BLaER1 treated with 17β-estradiol and CSF1 and Interleukin-3, amounts not matched to agents 10 nM and 100 nM (cell line): Measurements from ENCODE around the gene IFNE.

Experiments
- H3K27ac ChIP-seq, 11 experiments: shearing (Covaris generic); formaldehyde crosslinking; 2 replicates each; pipeline ENCODE4 v1.8.1; 2022
- H3K27me3 ChIP-seq, 11 experiments: shearing (Covaris generic); formaldehyde crosslinking; 2 replicates each; pipeline ENCODE4 v1.8.1; 2022
- H3K36me3 ChIP-seq, 11 experiments: shearing (Covaris generic); formaldehyde crosslinking; 2 replicates each; pipeline ENCODE4 v1.8.1; 2022
- H3K4me1 ChIP-seq, 10 experiments: shearing (Covaris generic); formaldehyde crosslinking; 2 replicates each; pipeline ENCODE4 v1.8.1; 2022
- H3K4me2 ChIP-seq, 11 experiments: shearing (Covaris generic); formaldehyde crosslinking; 2 replicates each; pipeline ENCODE4 v1.8.1; 2022
- H3K4me3 ChIP-seq, 10 experiments: shearing (Covaris generic); formaldehyde crosslinking; 2 replicates each; pipeline ENCODE4 v1.8.1; 2022
- H3K9ac ChIP-seq, 11 experiments: shearing (Covaris generic); formaldehyde crosslinking; 2 replicates each; pipeline ENCODE4 v1.8.1; 2022
- H3K9me3 ChIP-seq, 11 experiments: shearing (Covaris generic); formaldehyde crosslinking; replicated peaks in 1 of 11; 2 replicates each; pipeline ENCODE4 v1.8.1; 2022
- H4K20me1 ChIP-seq, 11 experiments: shearing (Covaris generic); formaldehyde crosslinking; 2 replicates each; pipeline ENCODE4 v1.8.1; 2022
- Cebpa-rat ChIP-seq, 11 experiments: shearing (Covaris generic); IDR thresholded peaks; 2 replicates each; pipeline ENCODE4 v1.8.1; 2022

The IFNE gene

GRCh38 chr9:21504113-21504512 lies 22.0 kb upstream of the IFNE start:
- Histone ChIP-seq H3K9ac (no peak overlapping the region), H3K4me1 (peaks cover 8 to 17% (median 13%) of the 10 kb centered on the region in 10 experiments; a peak in 19 of 20 replicates), H4K20me1 (no peaks in the 10 kb centered on the region), H3K36me3 (no peaks in the 10 kb centered on the region), H3K27ac (no peak overlapping the region), H3K4me2 (no peak overlapping the region), H3K27me3 (no peaks in the 10 kb centered on the region), H3K4me3 (no peak overlapping the region), H3K9me3 (no peaks in the 10 kb centered on the region)
- no peak for TF ChIP-seq Cebpa-rat (IDR thresholded peaks at IDR 0.05)

- H3K27ac ChIP-seq = no peak overlapping the region
- TF ChIP-seq Cebpa-rat (IDR thresholded peaks at IDR 0.05) = no peak
- H3K9ac ChIP-seq = no peak overlapping the region
- H3K36me3 ChIP-seq = no peaks in the 10 kb centered on the region
- H4K20me1 ChIP-seq = no peaks in the 10 kb centered on the region
- H3K4me3 ChIP-seq = no peak overlapping the region
- peaks cover 8 to 17% (median 13%) of the 10 kb centered on the region in 10 experiments; a peak in 19 of 20 replicates for H3K4me1 ChIP-seq
- no peaks in the 10 kb centered on the region for H3K9me3 ChIP-seq
- H3K27me3 ChIP-seq = no peaks in the 10 kb centered on the region
- H3K4me2 ChIP-seq = no peak overlapping the region
Observed at GRCh38 chr9:21502586-21502985, 20.5 kb upstream of the IFNE start.

GRCh38 chr9:21499912-21500311 lies 17.8 kb upstream of the IFNE start:
- Histone ChIP-seq H3K9me3 (no peaks in the 10 kb centered on the region), H3K27ac (no peak overlapping the region), H3K9ac (no peak overlapping the region), H3K27me3 (no peaks in the 10 kb centered on the region), H4K20me1 (no peaks in the 10 kb centered on the region), H3K4me1 (no peaks in the 10 kb centered on the region), H3K4me2 (no peak overlapping the region), H3K4me3 (no peak overlapping the region), H3K36me3 (no peaks in the 10 kb centered on the region)
- no peak for TF ChIP-seq Cebpa-rat (IDR thresholded peaks at IDR 0.05)

- Histone ChIP-seq H3K4me2 (no peak overlapping the region), H3K4me1 (no peaks in the 10 kb centered on the region), H3K36me3 (no peaks in the 10 kb centered on the region), H3K27me3 (no peaks in the 10 kb centered on the region), H3K9me3 (no peaks in the 10 kb centered on the region), H3K9ac (no peak overlapping the region), H4K20me1 (no peaks in the 10 kb centered on the region), H3K27ac (no peak overlapping the region), H3K4me3 (no peak overlapping the region)
- TF ChIP-seq Cebpa-rat (IDR thresholded peaks at IDR 0.05) = no peak
Observed at GRCh38 chr9:21491756-21492155, 9.6 kb upstream of the IFNE start.

GRCh38 chr9:21481470-21482056 lies 550 bp downstream of the IFNE start:
- Histone ChIP-seq H3K27ac (peak overlapping the region in 7 of 11 experiments; percentile 12 to 68 (median 58); a peak in 12 of 22 replicates), H3K4me1 (peaks cover 6 to 20% (median 8%) of the 10 kb centered on the region in 10 experiments; a peak in 19 of 20 replicates), H3K4me3 (no peak overlapping the region), H4K20me1 (no peaks in the 10 kb centered on the region), H3K4me2 (peak overlapping the region; percentile 44 to 87 (median 61); a peak in 21 of 22 replicates), H3K27me3 (no peaks in the 10 kb centered on the region), H3K9ac (peak overlapping the region in 5 of 11 experiments; percentile 8 to 46 (median 13); a peak in 7 of 22 replicates), H3K9me3 (peaks cover 0 to 24% (median 8%) of the 10 kb centered on the region in 11 experiments; a peak in 10 of 22 replicates), H3K36me3 (no peaks in the 10 kb centered on the region)
- TF ChIP-seq Cebpa-rat (IDR thresholded peaks at IDR 0.05) = no peak

- TF ChIP-seq Cebpa-rat (IDR thresholded peaks at IDR 0.05) = no peak
- Histone ChIP-seq H3K9ac (no peak overlapping the region), H3K4me1 (peaks cover 6 to 20% (median 8%) of the 10 kb centered on the region in 10 experiments; a peak in 19 of 20 replicates), H3K36me3 (no peaks in the 10 kb centered on the region), H3K4me2 (no peak overlapping the region), H3K27me3 (no peaks in the 10 kb centered on the region), H3K4me3 (no peak overlapping the region), H4K20me1 (no peaks in the 10 kb centered on the region), H3K9me3 (peaks cover 0 to 2% (median 0%) of the 10 kb centered on the region in 11 experiments; a peak in 2 of 22 replicates), H3K27ac (no peak overlapping the region)
Observed at GRCh38 chr9:21479152-21479702, 2.9 kb downstream of the IFNE start.

GRCh38 chr9:21477466-21477865 lies 4.6 kb downstream of the IFNE start:
- Histone ChIP-seq H3K27me3 (no peaks in the 10 kb centered on the region), H3K4me2 (no peak overlapping the region), H3K36me3 (no peaks in the 10 kb centered on the region), H3K9ac (no peak overlapping the region), H3K4me1 (peaks cover 6 to 20% (median 8%) of the 10 kb centered on the region in 10 experiments; a peak in 19 of 20 replicates), H4K20me1 (no peaks in the 10 kb centered on the region), H3K9me3 (no peaks in the 10 kb centered on the region), H3K27ac (no peak overlapping the region), H3K4me3 (no peak overlapping the region)
- no peak for TF ChIP-seq Cebpa-rat (IDR thresholded peaks at IDR 0.05)

- Histone ChIP-seq H4K20me1 (no peaks in the 10 kb centered on the region), H3K27me3 (no peaks in the 10 kb centered on the region), H3K4me2 (no peak overlapping the region), H3K9me3 (no peaks in the 10 kb centered on the region), H3K36me3 (no peaks in the 10 kb centered on the region), H3K4me1 (no peaks in the 10 kb centered on the region), H3K9ac (no peak overlapping the region), H3K27ac (no peak overlapping the region), H3K4me3 (no peak overlapping the region)
- no peak for TF ChIP-seq Cebpa-rat (IDR thresholded peaks at IDR 0.05)
Observed at GRCh38 chr9:21473236-21473635, 8.9 kb downstream of the IFNE start.

GRCh38 chr9:21470126-21470525 lies 12.0 kb downstream of the IFNE start:
- Histone ChIP-seq H3K27ac (no peak overlapping the region), H3K4me3 (no peak overlapping the region), H3K4me1 (no peaks in the 10 kb centered on the region), H3K36me3 (no peaks in the 10 kb centered on the region), H3K4me2 (no peak overlapping the region), H4K20me1 (no peaks in the 10 kb centered on the region), H3K9me3 (peaks cover 0 to 1% (median 0%) of the 10 kb centered on the region in 11 experiments; a peak in 1 of 22 replicates), H3K9ac (no peak overlapping the region), H3K27me3 (no peaks in the 10 kb centered on the region)
- no peak for TF ChIP-seq Cebpa-rat (IDR thresholded peaks at IDR 0.05)
